ENCODE results near the gene DCLK2. TPM values are rescaled to one million over a fixed set of nuclear protein-coding genes. Genes with fewer than 3 reads are reported as not detected.

The DCLK2 gene
- total and polyA plus RNA-seq, 5 donors: 7.3 to 15.3 (median 13.1) TPM

DNA sequence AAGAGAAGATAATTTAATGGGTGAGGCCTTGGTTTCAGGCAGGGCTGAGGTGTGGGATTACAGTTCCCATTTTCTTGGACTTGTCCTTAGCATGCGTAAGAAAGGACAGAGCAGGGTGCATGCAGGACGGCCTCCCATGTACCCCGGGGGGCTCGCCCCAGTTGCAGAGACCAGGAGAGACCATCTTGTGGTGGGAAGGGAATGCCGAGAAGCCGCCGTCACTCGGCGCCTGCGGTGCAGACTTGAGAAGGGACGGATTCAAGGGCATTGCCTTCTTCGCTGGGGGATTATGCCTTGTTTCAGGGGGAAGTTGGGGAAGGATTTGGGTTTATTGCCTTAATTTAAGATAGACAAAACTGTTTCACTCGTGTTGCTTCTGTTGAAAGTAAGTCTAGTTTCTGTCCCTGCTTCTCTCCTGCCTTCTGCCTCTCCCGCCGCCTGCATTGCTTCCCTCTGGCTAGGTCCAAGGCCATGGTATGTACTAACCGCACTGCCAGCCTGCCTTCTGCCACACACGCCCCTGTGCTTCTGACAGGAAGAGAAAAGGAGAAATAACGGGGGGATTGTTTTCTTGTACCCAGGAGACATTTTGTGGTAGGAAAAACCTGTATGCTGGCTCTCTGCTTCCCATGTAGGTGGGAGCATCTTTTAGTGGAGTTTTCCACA lies 175.9 kb downstream of the DCLK2 start:
- intact Hi-C loops (cut with DNase I): no loop called here
- H3K4me1 ChIP-seq (ENCODE audit: control insufficient read depth, insufficient read depth, low read length): no peaks in the 10 kb centered on the region
- no peaks in the 10 kb centered on the region for H3K27me3 ChIP-seq (ENCODE audit: control insufficient read depth, insufficient read depth)
- no peaks in the 10 kb centered on the region for H3K9me3 ChIP-seq (ENCODE audit: control insufficient read depth, low read length)
- no peak for DNase-seq
- ATAC-seq: no peak
- H3K4me3 ChIP-seq (ENCODE audit: low read length): no peak overlapping the region
- no peak overlapping the region for H3K27ac ChIP-seq (ENCODE audit: low read length)
- 93% methylated on average over 18 of the region's 18 CpGs for WGBS

DNA sequence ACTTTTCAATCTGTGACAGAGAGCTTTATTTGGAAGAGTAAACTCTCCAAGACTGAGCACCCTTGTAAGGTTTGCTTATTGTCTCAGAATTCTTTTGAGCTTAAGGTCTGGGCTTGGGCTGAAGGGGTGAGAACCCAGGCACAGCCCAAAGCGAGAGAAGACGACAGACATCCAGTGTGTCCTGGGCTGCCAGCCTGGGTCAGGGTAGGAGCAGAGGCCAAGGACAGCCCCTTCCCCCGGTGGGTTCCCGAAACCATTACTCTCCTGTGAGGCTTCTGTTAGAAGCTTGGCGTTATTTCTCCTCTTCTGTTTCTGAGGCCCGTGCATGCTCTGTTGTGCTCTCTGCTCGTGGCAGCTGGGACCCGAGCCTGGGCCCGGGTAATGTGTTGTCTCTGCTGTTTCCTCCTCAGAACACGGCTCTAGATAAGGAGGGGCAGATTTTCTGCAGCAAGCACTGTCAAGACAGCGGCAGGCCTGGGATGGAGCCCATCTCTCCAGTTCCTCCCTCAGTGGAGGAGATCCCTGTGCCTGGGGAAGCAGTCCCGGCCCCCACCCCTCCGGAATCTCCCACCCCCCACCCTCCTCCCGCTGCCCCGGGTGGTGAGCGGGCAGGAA lies 177.5 kb downstream of the DCLK2 start:
- ATAC-seq: peak; percentile 44 to 46
- H3K4me1 ChIP-seq (ENCODE audit: control insufficient read depth, insufficient read depth, low read length): peaks cover 4% of the 10 kb centered on the region
- no peak overlapping the region for H3K4me3 ChIP-seq (ENCODE audit: low read length)
- H3K9me3 ChIP-seq (ENCODE audit: control insufficient read depth, low read length): no peaks in the 10 kb centered on the region
- DNase-seq: peak in 2 of 3 donors; percentile 55 to 65
- H3K27ac ChIP-seq (ENCODE audit: low read length): no peak overlapping the region
- intact Hi-C loops (cut with DNase I): no loop called here
- 64% methylated on average over 16 of the region's 16 CpGs for WGBS
- no peaks in the 10 kb centered on the region for H3K27me3 ChIP-seq (ENCODE audit: control insufficient read depth, insufficient read depth)

DNA sequence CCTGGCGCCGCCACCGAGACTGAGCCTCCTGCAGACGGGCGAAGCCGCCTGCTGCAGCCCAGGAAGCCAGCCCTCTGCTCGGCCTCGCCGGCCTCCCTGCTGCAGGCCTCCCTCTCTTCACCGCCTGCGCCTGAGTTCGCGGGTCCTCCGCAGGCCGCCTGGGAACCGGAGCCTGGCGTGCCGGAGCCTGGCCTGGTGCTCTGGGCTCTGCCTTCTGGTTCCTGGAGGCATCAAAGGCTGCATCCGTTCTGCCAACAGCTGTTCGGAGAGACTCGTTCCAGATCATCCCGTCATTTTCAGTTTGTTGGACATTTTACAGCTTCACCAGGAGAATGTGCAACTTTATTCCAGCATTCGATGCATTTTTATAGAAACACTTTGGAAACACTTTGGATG lies 178.0 kb downstream of the DCLK2 start:
- 67% methylated on average over 23 of the region's 23 CpGs for WGBS
- DNase-seq (peak; percentile 54 to 81 (median 75)), ATAC-seq (peak; percentile 71 to 73)
- intact Hi-C loops (cut with DNase I): no loop called here
- H3K4me3 ChIP-seq (ENCODE audit: low read length): no peak overlapping the region
- H3K27me3 ChIP-seq (ENCODE audit: control insufficient read depth, insufficient read depth): no peaks in the 10 kb centered on the region
- no peak overlapping the region for H3K27ac ChIP-seq (ENCODE audit: low read length)
- H3K9me3 ChIP-seq (ENCODE audit: control insufficient read depth, low read length): no peaks in the 10 kb centered on the region
- H3K4me1 ChIP-seq (ENCODE audit: control insufficient read depth, insufficient read depth, low read length): peaks cover 4% of the 10 kb centered on the region

DNA sequence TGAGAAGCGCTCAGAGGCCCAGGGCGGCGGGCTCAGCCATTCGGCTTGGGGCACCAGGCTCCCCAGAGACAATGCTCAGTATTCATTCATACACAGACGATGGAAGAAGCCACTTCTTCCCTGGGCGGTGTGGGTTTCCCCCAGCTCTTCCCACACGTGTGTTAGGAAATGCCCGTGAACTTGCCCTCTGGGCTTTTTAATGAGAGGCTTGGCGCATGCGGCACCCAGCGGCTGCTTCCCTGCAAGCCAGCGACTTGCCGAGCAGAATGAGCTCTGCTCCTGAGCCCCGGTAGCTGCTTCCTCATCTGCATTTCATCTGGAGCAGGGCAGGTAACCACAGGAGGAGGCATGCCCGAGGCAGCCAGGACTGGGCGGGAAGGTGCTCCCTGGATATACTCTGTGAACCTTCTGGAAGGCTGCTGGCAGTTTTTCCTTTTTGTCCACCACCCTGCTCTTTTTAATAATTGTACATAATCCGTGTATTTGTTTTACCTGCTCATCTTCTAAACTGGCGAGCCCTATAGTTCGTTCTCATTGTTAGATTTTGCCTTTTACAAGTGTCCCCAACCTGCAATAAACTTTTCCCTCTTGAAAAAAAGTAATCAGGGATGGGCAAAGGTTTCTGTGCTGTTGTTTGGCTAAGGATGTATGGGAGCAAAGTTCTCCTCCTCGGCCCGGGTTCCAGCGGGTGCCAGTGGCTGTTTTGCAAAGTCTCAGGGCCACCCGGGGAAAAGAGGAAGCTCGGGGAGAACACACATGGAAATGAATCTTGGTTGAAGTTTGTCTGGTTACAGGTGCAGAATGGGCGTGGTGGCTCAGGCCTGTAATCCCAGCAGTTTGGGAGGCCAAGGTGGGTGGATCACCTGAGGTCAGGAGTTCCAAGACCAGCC lies 178.8 kb downstream of the DCLK2 start:
- WGBS: 88% methylated on average over 25 of the region's 25 CpGs
- ATAC-seq: no peak
- intact Hi-C loops (cut with DNase I): no loop called here

DNA sequence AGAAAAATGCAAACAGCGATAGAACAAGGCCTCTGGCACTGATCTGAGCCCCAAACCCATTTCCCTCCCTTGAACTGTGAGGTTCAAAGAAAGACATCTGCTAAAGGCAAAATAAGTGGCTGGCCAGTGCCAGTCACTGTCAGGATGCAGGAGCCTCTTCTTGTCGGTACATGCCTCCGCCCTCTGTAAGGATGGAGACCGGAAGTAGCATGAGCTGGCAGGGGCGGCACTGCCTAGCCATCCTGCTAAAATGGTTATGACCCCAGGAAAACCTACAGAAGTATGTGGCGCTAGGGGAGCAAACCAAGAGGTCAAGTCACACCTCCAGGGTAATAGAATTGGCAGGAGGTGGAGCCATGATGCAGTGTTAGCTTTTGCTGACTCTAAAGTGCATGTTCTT lies 180.3 kb downstream of the DCLK2 start:
- 88% methylated on average over 6 of the region's 6 CpGs for WGBS
- peaks cover 4% of the 10 kb centered on the region for H3K4me1 ChIP-seq (ENCODE audit: control insufficient read depth, insufficient read depth, low read length)
- no peak overlapping the region for H3K27ac ChIP-seq (ENCODE audit: low read length)
- H3K4me3 ChIP-seq (ENCODE audit: low read length): no peak overlapping the region
- ATAC-seq (no peak), DNase-seq (no peak)
- no peaks in the 10 kb centered on the region for H3K9me3 ChIP-seq (ENCODE audit: control insufficient read depth, low read length)
- intact Hi-C loops (cut with DNase I): no loop called here
- H3K27me3 ChIP-seq (ENCODE audit: control insufficient read depth, insufficient read depth): no peaks in the 10 kb centered on the region

More for the DNA sequence above, 178.8 kb downstream of the DCLK2 start:
- Histone ChIP-seq H3K9me3 (ENCODE audit: control insufficient read depth, low read length) (no peaks in the 10 kb centered on the region), H3K4me1 (ENCODE audit: control insufficient read depth, insufficient read depth, low read length) (peaks cover 4% of the 10 kb centered on the region), H3K27ac (ENCODE audit: low read length) (no peak overlapping the region), H3K27me3 (ENCODE audit: control insufficient read depth, insufficient read depth) (no peaks in the 10 kb centered on the region), H3K4me3 (ENCODE audit: low read length) (no peak overlapping the region)
- no peak for DNase-seq

DNA sequence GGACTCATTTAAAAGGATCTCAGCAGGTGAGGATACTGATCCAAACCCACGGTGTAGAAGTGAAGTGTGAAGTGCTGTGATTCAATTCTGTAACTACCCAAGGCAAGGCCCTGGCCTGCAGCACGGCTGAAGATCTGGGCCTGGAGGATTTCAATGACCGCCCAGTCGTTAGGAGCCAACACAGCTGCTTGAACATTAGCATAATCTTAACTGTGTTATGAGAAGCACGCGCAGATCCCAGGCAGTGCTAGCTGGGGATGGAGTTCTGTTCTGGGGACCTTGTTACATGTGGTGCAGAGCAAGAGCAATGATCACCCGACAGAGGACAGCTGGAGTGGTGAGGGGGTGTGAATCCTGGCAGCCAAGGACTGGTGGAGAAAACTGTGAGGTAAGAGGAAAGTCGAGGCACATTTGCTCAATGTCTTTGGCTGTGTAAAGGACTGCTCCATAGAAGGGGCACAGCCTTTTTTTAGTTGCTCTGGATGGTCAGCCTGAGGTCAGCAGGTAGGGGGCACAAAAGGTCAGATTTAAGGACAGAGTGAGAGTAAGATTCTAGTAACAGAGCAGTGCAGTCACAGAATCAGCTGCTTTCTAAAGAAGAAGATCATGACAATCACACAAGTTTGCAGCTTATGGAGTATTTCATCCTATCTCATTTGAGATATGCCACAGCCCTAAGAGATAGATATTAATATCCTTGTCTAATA lies 181.8 kb downstream of the DCLK2 start:
- DNase-seq (no peak), ATAC-seq (peak; percentile 30 to 35)
- Histone ChIP-seq H3K27ac (ENCODE audit: low read length) (no peak overlapping the region), H3K4me1 (ENCODE audit: control insufficient read depth, insufficient read depth, low read length) (peaks cover 4% of the 10 kb centered on the region), H3K9me3 (ENCODE audit: control insufficient read depth, low read length) (no peaks in the 10 kb centered on the region), H3K4me3 (ENCODE audit: low read length) (no peak overlapping the region), H3K27me3 (ENCODE audit: control insufficient read depth, insufficient read depth) (no peaks in the 10 kb centered on the region)
- 53% methylated on average over 8 of the region's 8 CpGs for WGBS
- intact Hi-C loops (cut with DNase I): no loop called here

DNA sequence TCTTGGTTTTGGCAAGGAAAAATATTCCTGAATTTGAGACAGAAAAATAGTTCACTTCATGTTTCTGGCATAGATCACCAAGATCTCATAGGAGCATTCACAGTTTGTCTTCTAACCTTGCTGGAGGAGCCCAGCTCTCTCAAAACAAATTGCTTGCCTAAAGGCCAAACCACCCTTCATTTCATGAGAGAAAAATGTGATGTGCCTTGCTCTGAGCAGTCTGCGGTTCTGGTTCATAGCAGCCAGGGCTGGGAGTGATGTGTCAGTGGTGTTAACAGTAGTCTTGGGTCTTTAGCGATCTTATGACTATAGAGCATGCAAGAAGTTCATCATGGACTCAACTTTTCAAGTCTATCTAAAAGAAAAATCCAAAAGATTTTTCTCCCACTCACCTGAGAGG lies 183.3 kb downstream of the DCLK2 start:
- Histone ChIP-seq H3K27me3 (ENCODE audit: control insufficient read depth, insufficient read depth) (no peaks in the 10 kb centered on the region), H3K4me1 (ENCODE audit: control insufficient read depth, insufficient read depth, low read length) (peaks cover 4% of the 10 kb centered on the region), H3K4me3 (ENCODE audit: low read length) (no peak overlapping the region), H3K27ac (ENCODE audit: low read length) (no peak overlapping the region), H3K9me3 (ENCODE audit: control insufficient read depth, low read length) (no peaks in the 10 kb centered on the region)
- no peak for DNase-seq
- WGBS: 93% methylated on average over 2 of the region's 2 CpGs
- no peak for ATAC-seq
- intact Hi-C loops (cut with DNase I): no loop called here

DNA sequence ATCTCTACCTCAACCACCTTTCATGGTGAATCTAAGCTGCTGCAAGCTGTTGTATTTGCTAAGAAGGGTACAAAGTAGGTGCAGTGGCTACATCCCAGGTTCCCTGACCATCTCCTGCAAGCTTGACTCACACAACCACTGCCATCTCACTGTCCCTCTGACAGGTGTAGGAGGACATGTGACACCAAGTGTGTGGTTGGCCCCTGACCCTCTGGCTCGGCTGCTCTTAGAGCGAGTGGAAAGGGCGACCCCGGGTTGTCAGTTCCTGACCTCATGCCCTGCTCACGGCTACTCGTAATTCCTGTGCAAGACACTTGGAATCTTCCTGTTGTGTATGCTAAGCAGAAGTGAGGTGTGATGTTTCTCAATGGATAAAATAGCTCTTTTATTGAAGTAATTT lies 184.4 kb downstream of the DCLK2 start:
- Histone ChIP-seq H3K27ac (ENCODE audit: low read length) (no peak overlapping the region), H3K4me3 (ENCODE audit: low read length) (no peak overlapping the region), H3K9me3 (ENCODE audit: control insufficient read depth, low read length) (no peaks in the 10 kb centered on the region), H3K27me3 (ENCODE audit: control insufficient read depth, insufficient read depth) (no peaks in the 10 kb centered on the region), H3K4me1 (ENCODE audit: control insufficient read depth, insufficient read depth, low read length) (peaks cover 4% of the 10 kb centered on the region)
- 87% methylated on average over 6 of the region's 6 CpGs for WGBS
- no peak for ATAC-seq
- intact Hi-C loops (cut with DNase I): no loop called here
- no peak for DNase-seq

DNA sequence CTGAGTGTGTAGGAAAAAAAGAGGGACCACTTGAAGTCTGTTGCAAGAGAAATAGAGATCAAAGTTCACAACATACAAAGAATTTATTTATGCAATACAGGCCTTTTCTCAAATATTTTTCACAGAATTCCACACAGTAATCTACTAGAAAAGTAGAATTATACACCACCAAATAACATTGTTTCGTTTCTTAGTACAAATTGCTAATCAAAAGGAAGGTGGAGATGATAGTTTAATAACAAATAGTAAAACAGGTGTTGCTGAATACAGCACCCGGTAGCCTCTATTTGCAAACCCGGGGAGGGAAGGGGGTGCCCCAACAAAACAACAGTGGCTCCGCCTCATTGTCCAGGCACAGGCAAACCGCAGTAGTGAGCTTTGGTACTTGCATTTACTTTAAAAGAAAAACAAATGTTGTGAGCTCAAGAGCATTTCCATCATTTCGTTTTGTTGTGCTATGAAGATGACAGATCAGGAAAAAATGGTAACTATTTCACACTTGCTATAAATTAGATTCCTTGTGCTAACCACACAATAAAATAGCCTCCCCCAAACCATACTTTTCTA lies 186.4 kb downstream of the DCLK2 start:
- DNase-seq (no peak), ATAC-seq (no peak)
- Histone ChIP-seq H3K4me3 (ENCODE audit: low read length) (no peak overlapping the region), H3K27me3 (ENCODE audit: control insufficient read depth, insufficient read depth) (no peaks in the 10 kb centered on the region), H3K4me1 (ENCODE audit: control insufficient read depth, insufficient read depth, low read length) (peaks cover 4% of the 10 kb centered on the region), H3K27ac (ENCODE audit: low read length) (no peak overlapping the region), H3K9me3 (ENCODE audit: control insufficient read depth, low read length) (no peaks in the 10 kb centered on the region)
- intact Hi-C loops (cut with DNase I): no loop called here
- WGBS: 90% methylated on average over 6 of the region's 6 CpGs

DNA sequence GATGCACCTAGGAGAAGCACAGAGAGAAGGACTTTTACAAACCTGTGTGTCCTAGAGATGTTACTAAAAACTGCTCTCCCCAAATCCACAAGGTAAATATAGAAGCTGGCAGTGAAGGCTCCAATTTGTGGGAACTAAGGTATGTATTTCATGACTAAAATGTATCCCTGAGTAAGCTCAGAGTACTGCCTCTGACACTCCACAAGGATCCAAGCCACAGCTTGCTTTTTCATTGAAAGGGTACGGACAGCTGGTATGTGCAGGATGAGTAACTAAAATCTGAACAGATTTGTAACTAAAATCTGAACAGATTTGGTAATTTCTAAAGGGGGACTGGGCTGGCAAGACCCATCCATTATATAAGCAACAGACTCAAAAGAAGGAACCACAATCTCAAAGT lies 187.6 kb downstream of the DCLK2 start:
- DNase-seq (no peak), ATAC-seq (no peak)
- Histone ChIP-seq H3K27ac (ENCODE audit: low read length) (no peak overlapping the region), H3K4me1 (ENCODE audit: control insufficient read depth, insufficient read depth, low read length) (no peaks in the 10 kb centered on the region), H3K9me3 (ENCODE audit: control insufficient read depth, low read length) (no peaks in the 10 kb centered on the region), H3K4me3 (ENCODE audit: low read length) (no peak overlapping the region), H3K27me3 (ENCODE audit: control insufficient read depth, insufficient read depth) (no peaks in the 10 kb centered on the region)
- WGBS: 100% methylated on average over 1 of the region's 1 CpG
- intact Hi-C loops (cut with DNase I): no loop called here
